Right atrium auricular region (tissue), 2 donors: ENCODE results near the gene LGALS13. TPM values are rescaled to one million over a fixed set of nuclear protein-coding genes. Genes with fewer than 3 reads are reported as not detected.

Experiments
- DNase-seq: peaks from one replicate; pipeline ENCODE4 v3.0.0-alpha.2; 2019; ENCODE audit warnings: low spot score
- H3K27ac ChIP-seq, 2 donors: fragments of 200-600 bp; sonication (generic); 1 replicate in 1 of 2; 2 replicates in 1 of 2; pipeline ENCODE4 v1.5.1; 2016 to 2019
- H3K27me3 ChIP-seq, 2 donors: fragments of 200-600 bp; sonication (generic); one replicate each; pipeline versions ENCODE4 v1.5.1 to v1.6.0; 2017 to 2019
- H3K36me3 ChIP-seq: fragments of 200-600 bp; sonication (generic); one replicate; pipeline ENCODE4 v1.5.1; 2016
- H3K4me1 ChIP-seq, 2 donors: fragments of 200-600 bp; sonication (generic); one replicate each; pipeline versions ENCODE4 v1.5.1 to v1.6.0; 2017 to 2019
- H3K4me3 ChIP-seq, 2 donors: fragments of 200-600 bp; sonication (generic); 1 replicate in 1 of 2; 2 replicates in 1 of 2; pipeline ENCODE4 v1.5.1; 2017 to 2019; ENCODE audit warnings: mild to moderate bottlenecking in 1 of 2, moderate library complexity in 1 of 2
- H3K9me3 ChIP-seq, 2 donors: fragments of 200-600 bp; sonication (generic); one replicate each; pipeline ENCODE4 v1.5.1; 2019
- CTCF ChIP-seq, 2 donors: fragments of 200-600 bp; sonication (generic); IDR thresholded peaks; one replicate each; pipeline ENCODE4 v1.5.1; 2019; ENCODE audit warnings: antibody characterized with exemption in 2 of 2
- total RNA-seq, 2 donors: library from RNA; depleted of rRNA; stranded (reverse); fragments of >200 nt; gene quantifications; one replicate each; pipeline ENCODE4 v1.1.0, GENCODE V29; 2016

The LGALS13 gene
- total RNA-seq, 2 donors from 2014 or later, result not detected

GRCh38 chr19:39582891-39583625 lies 19.3 kb upstream of the LGALS13 start:
- no peaks in the 10 kb centered on the region for H3K36me3 ChIP-seq
- H3K4me1 ChIP-seq, result no peaks in the 10 kb centered on the region
- DNase-seq, result no peak
- H3K9me3 ChIP-seq, result peaks cover 0 to 6% of the 10 kb centered on the region in 2 donors
- no peak overlapping the region for H3K27ac ChIP-seq
- H3K27me3 ChIP-seq, result no peaks in the 10 kb centered on the region
- no peak for TF ChIP-seq CTCF (IDR thresholded peaks at IDR 0.05)
- no peak overlapping the region for H3K4me3 ChIP-seq

GRCh38 chr19:39587496-39587895 lies 14.8 kb upstream of the LGALS13 start:
- Histone ChIP-seq H3K27me3 (no peaks in the 10 kb centered on the region), H3K4me1 (no peaks in the 10 kb centered on the region), H3K4me3 (no peak overlapping the region), H3K36me3 (no peaks in the 10 kb centered on the region), H3K27ac (no peak overlapping the region), H3K9me3 (no peaks in the 10 kb centered on the region)
- no peak for DNase-seq
- no peak for TF ChIP-seq CTCF (IDR thresholded peaks at IDR 0.05)

GRCh38 chr19:39588066-39588465 lies 14.3 kb upstream of the LGALS13 start:
- no peak for DNase-seq
- Histone ChIP-seq H3K36me3 (no peaks in the 10 kb centered on the region), H3K4me3 (no peak overlapping the region), H3K27ac (no peak overlapping the region), H3K27me3 (no peaks in the 10 kb centered on the region), H3K9me3 (no peaks in the 10 kb centered on the region), H3K4me1 (no peaks in the 10 kb centered on the region)
- no peak for TF ChIP-seq CTCF (IDR thresholded peaks at IDR 0.05)

GRCh38 chr19:39590265-39590664 lies 12.1 kb upstream of the LGALS13 start:
- Histone ChIP-seq H3K4me3 (no peak overlapping the region), H3K4me1 (no peaks in the 10 kb centered on the region), H3K36me3 (no peaks in the 10 kb centered on the region), H3K27ac (no peak overlapping the region), H3K9me3 (no peaks in the 10 kb centered on the region), H3K27me3 (no peaks in the 10 kb centered on the region)
- TF ChIP-seq CTCF (IDR thresholded peaks at IDR 0.05), result no peak
- DNase-seq, result no peak

GRCh38 chr19:39592381-39592780 lies 9.9 kb upstream of the LGALS13 start:
- no peak for DNase-seq
- no peak for TF ChIP-seq CTCF (IDR thresholded peaks at IDR 0.05)
- no peaks in the 10 kb centered on the region for H3K4me1 ChIP-seq
- no peak overlapping the region for H3K27ac ChIP-seq
- H3K9me3 ChIP-seq, result no peaks in the 10 kb centered on the region
- no peaks in the 10 kb centered on the region for H3K36me3 ChIP-seq
- H3K27me3 ChIP-seq, result no peaks in the 10 kb centered on the region
- no peak overlapping the region for H3K4me3 ChIP-seq

GRCh38 chr19:39595950-39596349 lies 6.4 kb upstream of the LGALS13 start:
- no peak for DNase-seq

More at GRCh38 chr19:39595950-39596349, 6.4 kb upstream of the LGALS13 start:
- no peak for TF ChIP-seq CTCF (IDR thresholded peaks at IDR 0.05)
- no peaks in the 10 kb centered on the region for H3K4me1 ChIP-seq
- H3K9me3 ChIP-seq, result peaks cover 0 to 13% of the 10 kb centered on the region in 2 donors
- no peaks in the 10 kb centered on the region for H3K27me3 ChIP-seq
- H3K27ac ChIP-seq, result no peak overlapping the region
- H3K4me3 ChIP-seq, result no peak overlapping the region
- H3K36me3 ChIP-seq, result no peaks in the 10 kb centered on the region
